GM12891 (cell line): Measurements from ENCODE around the gene PRMT9.

Experiments
- POLR2A ChIP-seq: IDR thresholded peaks from 2 replicates; pipeline ENCODE4 v1.6.1; 2011; ENCODE audit warnings: low read depth, low read length, control low read depth
- POLR2AphosphoS5 ChIP-seq: IDR thresholded peaks from 2 replicates; pipeline ENCODE4 v1.6.1; 2011; ENCODE audit warnings: low read depth, low read length, control low read depth
- POU2F2 ChIP-seq: IDR thresholded peaks from 2 replicates; pipeline ENCODE4 v1.6.1; 2011; ENCODE audit warnings: low read depth, mild to moderate bottlenecking, control low read depth, low read length, moderate library complexity
- SPI1 ChIP-seq: IDR thresholded peaks from 2 replicates; pipeline ENCODE4 v1.6.1; 2011; ENCODE audit warnings: low read depth, low read length, control low read depth
- TAF1 ChIP-seq: IDR thresholded peaks from 2 replicates; pipeline ENCODE4 v1.6.1; 2011; ENCODE audit warnings: low read depth, low read length, control low read depth

- TF ChIP-seq TAF1 (no peak), POLR2AphosphoS5 (no peak), SPI1 (no peak), POLR2A (no peak), POU2F2 (no peak)
These were observed 30.8 kb upstream of the PRMT9 start for GRCh38 chr4:147714575-147715401.
